Natural killer cell (primary cell): ENCODE measurements around the gene ITGAE. TPM values are rescaled to one million over a fixed set of nuclear protein-coding genes. Genes with fewer than 3 reads are reported as not detected.
A peak's percentile ranks its signal among the peaks of the same experiment; 100 is the strongest.

Source experiments
- ATAC-seq, 3 donors: fragments of 150-1000 bp in 2 of 3; fragments of 200-7000 bp in 1 of 3; cut with Tn5 transposase; 1 replicate in 1 of 3; 2 replicates in 2 of 3; pipeline ENCODE4 v1.10.0; 2021; ENCODE audit warnings: mild to moderate bottlenecking in 2 of 3, moderate library complexity in 2 of 3
- DNase-seq, 2 donors: peaks; one replicate each; pipeline versions ENCODE4 v3.0.0 to v3.0.0-alpha.2; 2013 to 2021; ENCODE audit warnings: mixed read lengths in 1 of 2
- H3K27ac ChIP-seq: one replicate; pipeline ENCODE4 v1.5.1; 2013; ENCODE audit warnings: mild to moderate bottlenecking, low read length
- H3K27me3 ChIP-seq: one replicate; pipeline ENCODE4 v1.6.1; 2013; ENCODE audit warnings: low read length; ENCODE audit not compliant: control insufficient read depth, insufficient read depth
- H3K36me3 ChIP-seq: one replicate; pipeline ENCODE4 v1.6.1; 2013; ENCODE audit warnings: low read length; ENCODE audit not compliant: control insufficient read depth, insufficient read depth
- H3K4me1 ChIP-seq: one replicate; pipeline ENCODE4 v1.6.1; 2013; ENCODE audit warnings: low read length; ENCODE audit not compliant: control insufficient read depth, insufficient read depth
- H3K4me3 ChIP-seq: one replicate; pipeline ENCODE4 v1.5.1; 2013; ENCODE audit warnings: low read length
- H3K9me3 ChIP-seq: one replicate; pipeline ENCODE4 v1.6.1; 2013; ENCODE audit warnings: low read length; ENCODE audit not compliant: control insufficient read depth, insufficient read depth
- H3K27ac Mint-ChIP-seq, 2 donors: one replicate each; pipeline ENCODE4 v1.8.0; 2022; ENCODE audit warnings: mild to moderate bottlenecking in 2 of 2, mixed read lengths in 2 of 2, moderate library complexity in 1 of 2
- H3K27me3 Mint-ChIP-seq, 2 donors: one replicate each; pipeline ENCODE4 v1.8.0; 2022; ENCODE audit warnings: low read depth in 2 of 2, mixed read lengths in 2 of 2
- H3K36me3 Mint-ChIP-seq: one replicate; pipeline ENCODE4 v1.8.0; 2022; ENCODE audit warnings: mixed read lengths
- H3K4me1 Mint-ChIP-seq, 2 donors: one replicate each; pipeline ENCODE4 v1.8.0; 2022; ENCODE audit warnings: mixed read lengths in 2 of 2
- H3K4me3 Mint-ChIP-seq: one replicate; pipeline ENCODE4 v1.8.0; 2022; ENCODE audit warnings: mild to moderate bottlenecking, moderate library complexity, mixed read lengths
- H3K9me3 Mint-ChIP-seq, 2 donors: one replicate each; pipeline ENCODE4 v1.8.0; 2022; ENCODE audit warnings: mixed read lengths in 2 of 2
- WGBS: methylation state at CpG from one replicate; pipeline ENCODE4 v1.1.7; 2013; ENCODE audit warnings: missing lambda C conversion rate; ENCODE audit not compliant: insufficient coverage; 5-methylcytosine and 5-hydroxymethylcytosine counted together
- intact Hi-C: fragments of 100-400 bp; cut with micrococcal nuclease; formaldehyde crosslinking; loops from one replicate; pipeline ENCODE4 v1.14.2; 2022
- total RNA-seq, 4 donors: library from RNA; stranded (reverse); fragments of 120-200 nt in 1 of 4; gene quantifications; one replicate each; pipeline versions ENCODE4 v1.2.3 to v1.2.4, GENCODE V29; 2013 to 2022
- TF ChIP-seq, protein P1 (sequence below): fragments of 200-600 bp; IDR thresholded peaks from one replicate; pipeline ENCODE4 v1.8.0; 2022; ENCODE audit warnings: antibody characterized with exemption

Gene ITGAE, protein sequence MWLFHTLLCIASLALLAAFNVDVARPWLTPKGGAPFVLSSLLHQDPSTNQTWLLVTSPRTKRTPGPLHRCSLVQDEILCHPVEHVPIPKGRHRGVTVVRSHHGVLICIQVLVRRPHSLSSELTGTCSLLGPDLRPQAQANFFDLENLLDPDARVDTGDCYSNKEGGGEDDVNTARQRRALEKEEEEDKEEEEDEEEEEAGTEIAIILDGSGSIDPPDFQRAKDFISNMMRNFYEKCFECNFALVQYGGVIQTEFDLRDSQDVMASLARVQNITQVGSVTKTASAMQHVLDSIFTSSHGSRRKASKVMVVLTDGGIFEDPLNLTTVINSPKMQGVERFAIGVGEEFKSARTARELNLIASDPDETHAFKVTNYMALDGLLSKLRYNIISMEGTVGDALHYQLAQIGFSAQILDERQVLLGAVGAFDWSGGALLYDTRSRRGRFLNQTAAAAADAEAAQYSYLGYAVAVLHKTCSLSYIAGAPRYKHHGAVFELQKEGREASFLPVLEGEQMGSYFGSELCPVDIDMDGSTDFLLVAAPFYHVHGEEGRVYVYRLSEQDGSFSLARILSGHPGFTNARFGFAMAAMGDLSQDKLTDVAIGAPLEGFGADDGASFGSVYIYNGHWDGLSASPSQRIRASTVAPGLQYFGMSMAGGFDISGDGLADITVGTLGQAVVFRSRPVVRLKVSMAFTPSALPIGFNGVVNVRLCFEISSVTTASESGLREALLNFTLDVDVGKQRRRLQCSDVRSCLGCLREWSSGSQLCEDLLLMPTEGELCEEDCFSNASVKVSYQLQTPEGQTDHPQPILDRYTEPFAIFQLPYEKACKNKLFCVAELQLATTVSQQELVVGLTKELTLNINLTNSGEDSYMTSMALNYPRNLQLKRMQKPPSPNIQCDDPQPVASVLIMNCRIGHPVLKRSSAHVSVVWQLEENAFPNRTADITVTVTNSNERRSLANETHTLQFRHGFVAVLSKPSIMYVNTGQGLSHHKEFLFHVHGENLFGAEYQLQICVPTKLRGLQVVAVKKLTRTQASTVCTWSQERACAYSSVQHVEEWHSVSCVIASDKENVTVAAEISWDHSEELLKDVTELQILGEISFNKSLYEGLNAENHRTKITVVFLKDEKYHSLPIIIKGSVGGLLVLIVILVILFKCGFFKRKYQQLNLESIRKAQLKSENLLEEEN
- 10 to 100 TPM; 12.8 to 13.8 (median 13.8) TPM for total RNA-seq
- 30.4 TPM for total RNA-seq (2013)

DNA sequence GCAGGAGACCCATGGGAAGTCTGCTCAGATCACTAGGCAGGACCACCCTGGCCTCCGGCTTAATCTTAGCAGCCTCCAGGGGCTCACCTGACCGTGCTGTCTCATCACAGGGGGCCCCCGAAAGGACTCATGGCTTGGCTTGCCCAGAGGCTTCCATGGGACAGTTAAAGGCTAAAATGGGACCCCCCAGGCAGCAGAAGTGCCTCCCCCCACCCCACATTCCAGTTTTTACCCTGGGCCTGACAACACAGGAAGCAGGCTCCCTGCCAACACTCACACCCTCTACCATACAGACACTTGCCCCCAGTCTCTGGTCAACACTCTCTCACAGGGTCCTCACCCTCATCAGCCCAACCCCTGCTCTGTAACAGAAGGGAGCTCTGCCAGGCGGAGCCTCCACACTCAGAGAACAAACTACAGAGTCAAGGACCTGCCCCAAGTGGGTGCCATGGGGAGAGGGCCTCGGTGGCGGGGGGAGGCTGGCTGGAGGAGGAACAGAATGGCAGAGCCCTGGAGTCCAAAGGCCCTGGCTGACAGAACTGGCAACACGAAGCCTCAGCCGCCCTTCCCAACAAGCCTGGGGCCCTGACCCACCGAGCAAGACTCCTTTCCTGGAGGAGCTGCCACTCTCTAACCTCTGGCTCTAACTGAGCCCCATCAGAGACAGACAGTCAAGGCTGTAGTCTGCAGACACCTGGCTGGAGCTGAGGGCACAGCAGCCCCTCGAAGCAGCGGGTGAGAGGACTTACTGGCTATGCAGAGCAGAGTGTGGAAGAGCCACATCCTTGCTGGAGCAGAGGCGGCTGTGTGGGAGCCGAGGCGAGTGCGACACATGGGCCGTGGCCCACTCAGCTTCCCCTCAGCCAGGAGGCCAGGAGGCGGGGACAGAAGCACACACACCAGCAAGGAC is at the start of gene ITGAE:
Gene ITGAE (minus strand): TSS at position 827 of the 910 bp plus-strand sequence. CDS start 44 bp downstream, at position 783.
- H3K27ac Mint-ChIP-seq: peak within 1 kb of the TSS in 1 of 2 donors; percentile 48
- H3K36me3 ChIP-seq: no peaks in the 10 kb centered on the region
- no peak for ATAC-seq
- H3K4me3 Mint-ChIP-seq: no peak within 1 kb of the TSS
- H3K27me3 Mint-ChIP-seq: peaks cover 0 to 12% of the 10 kb centered on the region in 2 donors
- no peak within 1 kb of the TSS for H3K4me3 ChIP-seq
- WGBS: 89% methylated on average over 17 of the region's 17 CpGs
- DNase-seq: no peak
- H3K9me3 ChIP-seq: no peaks in the 10 kb centered on the region
- peaks cover 31 to 39% of the 10 kb centered on the region in 2 donors for H3K4me1 Mint-ChIP-seq
- peaks cover 63% of the 10 kb centered on the region for H3K4me1 ChIP-seq
- TF ChIP-seq, protein P1, sequence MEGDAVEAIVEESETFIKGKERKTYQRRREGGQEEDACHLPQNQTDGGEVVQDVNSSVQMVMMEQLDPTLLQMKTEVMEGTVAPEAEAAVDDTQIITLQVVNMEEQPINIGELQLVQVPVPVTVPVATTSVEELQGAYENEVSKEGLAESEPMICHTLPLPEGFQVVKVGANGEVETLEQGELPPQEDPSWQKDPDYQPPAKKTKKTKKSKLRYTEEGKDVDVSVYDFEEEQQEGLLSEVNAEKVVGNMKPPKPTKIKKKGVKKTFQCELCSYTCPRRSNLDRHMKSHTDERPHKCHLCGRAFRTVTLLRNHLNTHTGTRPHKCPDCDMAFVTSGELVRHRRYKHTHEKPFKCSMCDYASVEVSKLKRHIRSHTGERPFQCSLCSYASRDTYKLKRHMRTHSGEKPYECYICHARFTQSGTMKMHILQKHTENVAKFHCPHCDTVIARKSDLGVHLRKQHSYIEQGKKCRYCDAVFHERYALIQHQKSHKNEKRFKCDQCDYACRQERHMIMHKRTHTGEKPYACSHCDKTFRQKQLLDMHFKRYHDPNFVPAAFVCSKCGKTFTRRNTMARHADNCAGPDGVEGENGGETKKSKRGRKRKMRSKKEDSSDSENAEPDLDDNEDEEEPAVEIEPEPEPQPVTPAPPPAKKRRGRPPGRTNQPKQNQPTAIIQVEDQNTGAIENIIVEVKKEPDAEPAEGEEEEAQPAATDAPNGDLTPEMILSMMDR: no peak
- H3K36me3 Mint-ChIP-seq: no peaks in the 10 kb centered on the region
- no peaks in the 10 kb centered on the region for H3K27me3 ChIP-seq
- no peaks in the 10 kb centered on the region for H3K9me3 Mint-ChIP-seq
- intact Hi-C loops: no loop called here
- no peak within 1 kb of the TSS for H3K27ac ChIP-seq

DNA sequence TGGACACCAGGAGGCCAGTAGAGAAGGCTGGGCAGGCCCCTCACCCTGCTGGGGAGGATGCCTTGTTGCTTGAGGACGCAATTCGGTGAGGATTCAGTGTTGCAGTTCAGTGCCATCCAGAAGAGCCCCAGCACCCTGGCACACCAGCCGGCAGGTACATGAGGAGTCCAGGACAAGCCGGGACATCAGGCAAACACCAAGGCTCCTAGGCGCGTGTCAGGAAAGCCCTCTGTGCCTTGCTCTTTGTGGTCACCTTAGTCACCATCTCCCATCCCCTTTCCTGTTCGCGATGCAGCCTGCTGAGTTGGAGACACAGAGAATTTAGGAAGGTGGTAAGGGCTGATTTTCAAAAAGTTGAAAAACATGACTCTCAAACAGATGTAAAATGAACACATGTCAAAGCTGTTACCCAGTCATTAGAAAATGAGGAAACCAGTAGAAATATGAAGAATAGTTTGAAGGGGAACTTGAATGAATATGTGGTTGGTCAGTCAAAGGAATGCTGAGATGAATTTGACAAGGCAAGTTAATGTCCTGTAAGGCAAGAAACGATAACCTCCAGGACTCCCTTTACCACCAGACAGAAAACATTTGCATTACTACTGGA is 47.3 kb upstream of the ITGAE start:
- Histone ChIP-seq H3K4me1 (peaks cover 18% of the 10 kb centered on the region), H3K27ac (no peak overlapping the region), H3K9me3 (no peaks in the 10 kb centered on the region), H3K36me3 (no peaks in the 10 kb centered on the region), H3K27me3 (no peaks in the 10 kb centered on the region), H3K4me3 (no peak overlapping the region)
- intact Hi-C loops: loop anchor here (5.0 kb wide), 1 partner anchor 51 kb away; no protein-coding TSS in a partner anchor
- no peak overlapping the region for H3K4me3 Mint-ChIP-seq
- TF ChIP-seq, protein P1: no peak
- DNase-seq (no peak), ATAC-seq (no peak)
- H3K27me3 Mint-ChIP-seq: peaks cover 11 to 15% of the 10 kb centered on the region in 2 donors
- no peak overlapping the region for H3K27ac Mint-ChIP-seq
- H3K9me3 Mint-ChIP-seq: no peaks in the 10 kb centered on the region
- 72% methylated on average over 6 of the region's 9 CpGs for WGBS
- H3K36me3 Mint-ChIP-seq: no peaks in the 10 kb centered on the region
- H3K4me1 Mint-ChIP-seq: peaks cover 18 to 34% of the 10 kb centered on the region in 2 donors

DNA sequence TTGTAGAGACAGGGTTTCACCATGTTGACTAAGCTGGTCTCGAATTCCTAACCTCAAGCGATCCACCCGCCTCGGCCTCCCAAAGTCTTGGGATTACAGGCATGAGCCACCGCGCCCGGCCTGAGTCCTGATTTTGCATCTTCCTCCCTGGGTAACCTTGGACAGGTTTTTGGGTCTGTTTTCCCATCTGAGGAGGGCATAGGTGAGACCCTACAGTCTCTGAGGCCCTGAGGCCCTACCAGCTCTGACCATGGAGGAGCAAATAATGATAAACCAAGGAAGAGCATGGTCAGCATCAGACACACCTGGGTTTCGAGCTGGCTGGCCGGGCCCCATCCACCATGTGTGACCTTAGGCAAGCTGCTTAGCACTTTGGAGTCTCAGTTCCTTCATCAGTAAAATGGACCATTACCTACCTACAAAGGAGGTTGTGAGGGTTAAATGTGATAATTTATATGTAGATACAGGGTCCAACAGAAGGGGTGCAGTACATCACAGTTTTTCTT is 46.2 kb upstream of the ITGAE start:
- H3K4me3 Mint-ChIP-seq: peak overlapping the region; percentile 11
- no peak overlapping the region for H3K27ac Mint-ChIP-seq
- intact Hi-C loops: loop anchor here (5.0 kb wide), 1 partner anchor 50 kb away; no protein-coding TSS in a partner anchor
- Histone ChIP-seq H3K27me3 (no peaks in the 10 kb centered on the region), H3K9me3 (no peaks in the 10 kb centered on the region), H3K4me1 (peaks cover 18% of the 10 kb centered on the region), H3K36me3 (no peaks in the 10 kb centered on the region), H3K27ac (no peak overlapping the region), H3K4me3 (no peak overlapping the region)
- DNase-seq (no peak), ATAC-seq (no peak)
- H3K9me3 Mint-ChIP-seq: no peaks in the 10 kb centered on the region
- peaks cover 18 to 35% of the 10 kb centered on the region in 2 donors for H3K4me1 Mint-ChIP-seq
- TF ChIP-seq, protein P1: no peak
- H3K36me3 Mint-ChIP-seq: no peaks in the 10 kb centered on the region
- H3K27me3 Mint-ChIP-seq: peaks cover 8 to 10% of the 10 kb centered on the region in 2 donors
- WGBS: 98% methylated on average over 9 of the region's 9 CpGs
